ENCODE results near the gene PTTG2.

- TF ChIP-seq POLR2A (IDR thresholded peaks at IDR 0.05), result no peak
- TF ChIP-seq, protein P1, sequence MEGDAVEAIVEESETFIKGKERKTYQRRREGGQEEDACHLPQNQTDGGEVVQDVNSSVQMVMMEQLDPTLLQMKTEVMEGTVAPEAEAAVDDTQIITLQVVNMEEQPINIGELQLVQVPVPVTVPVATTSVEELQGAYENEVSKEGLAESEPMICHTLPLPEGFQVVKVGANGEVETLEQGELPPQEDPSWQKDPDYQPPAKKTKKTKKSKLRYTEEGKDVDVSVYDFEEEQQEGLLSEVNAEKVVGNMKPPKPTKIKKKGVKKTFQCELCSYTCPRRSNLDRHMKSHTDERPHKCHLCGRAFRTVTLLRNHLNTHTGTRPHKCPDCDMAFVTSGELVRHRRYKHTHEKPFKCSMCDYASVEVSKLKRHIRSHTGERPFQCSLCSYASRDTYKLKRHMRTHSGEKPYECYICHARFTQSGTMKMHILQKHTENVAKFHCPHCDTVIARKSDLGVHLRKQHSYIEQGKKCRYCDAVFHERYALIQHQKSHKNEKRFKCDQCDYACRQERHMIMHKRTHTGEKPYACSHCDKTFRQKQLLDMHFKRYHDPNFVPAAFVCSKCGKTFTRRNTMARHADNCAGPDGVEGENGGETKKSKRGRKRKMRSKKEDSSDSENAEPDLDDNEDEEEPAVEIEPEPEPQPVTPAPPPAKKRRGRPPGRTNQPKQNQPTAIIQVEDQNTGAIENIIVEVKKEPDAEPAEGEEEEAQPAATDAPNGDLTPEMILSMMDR (IDR thresholded peaks at IDR 0.05), result no peak
These were observed 31.6 kb downstream of the PTTG2 start for GRCh38 chr4:37991623-37992410.
